ENCODE data around the gene VWA3B. TPM values are rescaled to one million over a fixed set of nuclear protein-coding genes. Genes with fewer than 3 reads are reported as not detected.

The VWA3B gene
- total RNA-seq, 2 donors from 2014 or later = 1.8 to 3.2 TPM

DNA sequence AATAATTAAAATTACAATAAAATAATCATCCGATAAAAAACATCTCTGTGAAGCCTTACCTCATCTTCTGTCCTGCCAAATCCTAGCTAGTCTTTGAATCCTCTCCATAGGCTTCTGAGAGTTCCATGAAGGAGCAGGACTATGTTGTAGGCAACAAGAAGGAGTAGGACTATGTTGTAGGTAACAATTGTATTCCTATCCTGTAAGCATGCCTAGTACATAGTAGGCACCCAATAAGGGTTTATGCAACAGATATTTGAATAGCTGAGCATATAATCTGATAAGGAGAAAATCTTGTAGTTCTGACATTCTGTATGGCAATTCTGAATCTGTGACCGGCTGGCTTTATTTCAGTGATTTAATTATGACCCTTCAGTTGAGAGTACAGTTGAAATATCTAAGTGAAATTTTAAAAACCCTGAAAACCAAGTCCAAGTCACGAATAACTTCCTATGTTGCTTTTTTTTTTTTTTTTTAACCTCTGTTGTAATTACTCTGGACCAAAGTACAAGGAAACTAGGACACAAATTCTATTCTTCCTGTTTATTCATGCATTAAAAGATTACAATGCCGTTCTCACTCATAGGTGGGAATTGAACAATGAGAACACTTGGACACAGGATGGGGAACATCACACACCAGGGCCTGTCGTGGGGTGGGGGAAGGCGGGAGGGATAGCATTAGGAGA lies 27.8 kb downstream of the VWA3B start:
- intact Hi-C loops (cut with DNase I) = no loop called here
- Histone ChIP-seq H3K9ac (ENCODE audit: low read depth in 2 of 2, low read length in 2 of 2) (no peak overlapping the region), H3K4me3 (no peak overlapping the region), H3K36me3 (no peaks in the 10 kb centered on the region), H3K27me3 (no peaks in the 10 kb centered on the region), H3K27ac (peak overlapping the region; percentile 25), H3K9me3 (no peaks in the 10 kb centered on the region), H3K4me1 (no peaks in the 10 kb centered on the region)
- no peak for DNase-seq
- TF ChIP-seq, protein P1, sequence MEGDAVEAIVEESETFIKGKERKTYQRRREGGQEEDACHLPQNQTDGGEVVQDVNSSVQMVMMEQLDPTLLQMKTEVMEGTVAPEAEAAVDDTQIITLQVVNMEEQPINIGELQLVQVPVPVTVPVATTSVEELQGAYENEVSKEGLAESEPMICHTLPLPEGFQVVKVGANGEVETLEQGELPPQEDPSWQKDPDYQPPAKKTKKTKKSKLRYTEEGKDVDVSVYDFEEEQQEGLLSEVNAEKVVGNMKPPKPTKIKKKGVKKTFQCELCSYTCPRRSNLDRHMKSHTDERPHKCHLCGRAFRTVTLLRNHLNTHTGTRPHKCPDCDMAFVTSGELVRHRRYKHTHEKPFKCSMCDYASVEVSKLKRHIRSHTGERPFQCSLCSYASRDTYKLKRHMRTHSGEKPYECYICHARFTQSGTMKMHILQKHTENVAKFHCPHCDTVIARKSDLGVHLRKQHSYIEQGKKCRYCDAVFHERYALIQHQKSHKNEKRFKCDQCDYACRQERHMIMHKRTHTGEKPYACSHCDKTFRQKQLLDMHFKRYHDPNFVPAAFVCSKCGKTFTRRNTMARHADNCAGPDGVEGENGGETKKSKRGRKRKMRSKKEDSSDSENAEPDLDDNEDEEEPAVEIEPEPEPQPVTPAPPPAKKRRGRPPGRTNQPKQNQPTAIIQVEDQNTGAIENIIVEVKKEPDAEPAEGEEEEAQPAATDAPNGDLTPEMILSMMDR (IDR thresholded peaks at IDR 0.05) = no peak

DNA sequence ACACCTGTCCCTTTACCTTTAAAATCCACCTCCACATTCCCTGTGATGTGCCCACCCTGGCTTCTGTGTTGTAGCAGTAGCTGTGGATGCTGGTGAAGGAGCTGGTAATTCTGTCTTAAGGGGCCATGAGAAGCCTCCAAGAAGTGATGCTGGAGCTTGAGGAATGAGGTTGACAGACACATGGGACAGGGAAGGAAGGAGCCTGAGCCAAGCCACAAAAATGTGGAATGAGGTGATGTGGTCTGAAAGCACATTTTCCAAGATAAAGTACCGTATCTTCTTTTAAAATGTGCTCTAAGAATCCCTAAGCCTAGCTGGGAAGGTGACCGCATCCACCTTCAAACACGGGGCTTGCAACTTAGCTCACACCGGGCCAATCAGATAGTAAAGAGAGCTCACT lies 31.2 kb downstream of the VWA3B start:
- Histone ChIP-seq H3K27ac (no peak overlapping the region), H3K4me3 (no peak overlapping the region), H3K9me3 (no peaks in the 10 kb centered on the region), H3K27me3 (no peaks in the 10 kb centered on the region), H3K4me1 (no peaks in the 10 kb centered on the region), H3K9ac (ENCODE audit: low read depth in 2 of 2, low read length in 2 of 2) (no peak overlapping the region), H3K36me3 (no peaks in the 10 kb centered on the region)
- DNase-seq = no peak
- intact Hi-C loops (cut with DNase I) = no loop called here
- TF ChIP-seq, protein P1 (IDR thresholded peaks at IDR 0.05) = no peak

DNA sequence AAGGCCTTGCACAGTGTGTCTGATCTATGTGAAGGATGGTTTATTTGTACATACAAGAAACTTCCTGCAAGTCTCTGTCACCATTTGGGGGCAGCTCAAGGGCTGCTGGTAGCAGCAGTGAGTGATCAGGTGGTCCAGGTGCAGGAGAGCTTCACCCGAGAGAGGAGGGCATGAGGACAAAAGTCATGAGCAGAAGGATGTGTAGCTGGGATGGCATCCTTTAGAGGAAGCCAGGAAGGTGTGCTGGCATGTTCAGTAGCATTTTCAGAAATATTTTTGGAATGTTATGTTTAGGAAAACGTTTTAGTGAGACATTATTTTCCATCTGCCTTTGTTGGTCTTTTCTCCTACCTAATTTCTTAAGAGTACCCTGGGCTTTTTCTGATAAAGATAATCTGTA lies 31.9 kb downstream of the VWA3B start:
- H3K36me3 ChIP-seq = no peaks in the 10 kb centered on the region
- TF ChIP-seq, protein P1 (IDR thresholded peaks at IDR 0.05) = no peak
- H3K27me3 ChIP-seq = no peaks in the 10 kb centered on the region
- no peaks in the 10 kb centered on the region for H3K9me3 ChIP-seq
- no peaks in the 10 kb centered on the region for H3K4me1 ChIP-seq
- no peak for DNase-seq
- intact Hi-C loops (cut with DNase I) = no loop called here
- no peak overlapping the region for H3K9ac ChIP-seq (ENCODE audit: low read depth in 2 of 2, low read length in 2 of 2)
- no peak overlapping the region for H3K27ac ChIP-seq
- H3K4me3 ChIP-seq = no peak overlapping the region

DNA sequence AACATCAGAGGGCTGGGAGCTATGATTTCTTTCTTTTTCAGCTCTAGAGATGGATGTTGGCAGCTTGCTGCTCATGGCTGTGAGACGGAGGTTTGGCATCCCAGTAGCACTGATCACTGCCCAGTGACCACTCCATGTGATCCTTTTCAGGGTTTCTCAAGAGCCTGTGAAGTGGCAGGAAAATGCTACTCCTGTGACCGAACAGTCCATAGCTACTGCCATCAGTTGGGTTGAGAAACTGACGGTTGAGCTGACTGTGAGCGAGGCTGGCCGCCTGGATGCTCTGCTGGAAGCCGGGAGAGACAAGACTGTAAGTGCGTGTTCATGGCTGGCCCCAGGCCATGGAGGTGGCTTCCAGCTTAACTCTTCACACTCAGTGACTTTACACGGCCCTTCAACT lies 34.2 kb downstream of the VWA3B start:
- Histone ChIP-seq H3K36me3 (no peaks in the 10 kb centered on the region), H3K27me3 (no peaks in the 10 kb centered on the region), H3K4me3 (no peak overlapping the region), H3K27ac (no peak overlapping the region), H3K9ac (ENCODE audit: low read depth in 2 of 2, low read length in 2 of 2) (no peak overlapping the region), H3K9me3 (no peaks in the 10 kb centered on the region), H3K4me1 (no peaks in the 10 kb centered on the region)
- no peak for DNase-seq
- intact Hi-C loops (cut with DNase I) = no loop called here
- TF ChIP-seq, protein P1 (IDR thresholded peaks at IDR 0.05) = no peak

DNA sequence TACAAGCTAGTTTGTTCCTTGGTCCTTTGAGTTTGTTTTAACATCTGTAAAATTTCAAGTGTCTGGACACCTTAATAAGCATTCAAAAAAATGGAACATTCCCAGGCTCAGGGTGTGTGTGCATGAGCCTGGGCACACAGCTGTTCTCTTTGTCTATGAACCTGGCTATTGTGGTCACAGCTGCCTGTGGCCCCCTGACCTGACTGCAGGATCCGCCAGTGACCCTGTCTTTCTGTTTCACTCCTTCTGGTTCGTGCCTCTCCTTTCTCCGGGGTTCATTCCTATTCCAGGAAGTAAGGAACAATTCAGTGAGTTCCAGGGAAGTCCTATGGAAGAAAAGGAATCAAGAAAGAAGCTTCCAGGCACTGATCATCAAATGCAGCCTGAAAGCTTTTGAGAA lies 35.6 kb downstream of the VWA3B start:
- no peaks in the 10 kb centered on the region for H3K36me3 ChIP-seq
- DNase-seq = no peak
- H3K9me3 ChIP-seq = no peaks in the 10 kb centered on the region
- H3K9ac ChIP-seq (ENCODE audit: low read depth in 2 of 2, low read length in 2 of 2) = no peak overlapping the region
- H3K27ac ChIP-seq = no peak overlapping the region
- no peaks in the 10 kb centered on the region for H3K27me3 ChIP-seq
- TF ChIP-seq, protein P1 (IDR thresholded peaks at IDR 0.05) = no peak
- H3K4me1 ChIP-seq = no peaks in the 10 kb centered on the region
- intact Hi-C loops (cut with DNase I) = no loop called here
- no peak overlapping the region for H3K4me3 ChIP-seq

All from colonic mucosa (tissue), 4 donors.